AG10803 (cell line): ENCODE measurements around the gene OAT.
A peak's percentile ranks its signal among the peaks of the same experiment; 100 is the strongest.

Experiments used
- DNase-seq: peaks from one replicate; pipeline ENCODE4 v3.0.0; 2010; ENCODE audit warnings: low read depth
- H3K4me3 ChIP-seq: 2 replicates; pipeline ENCODE4 v1.5.1; 2011; ENCODE audit warnings: mild to moderate bottlenecking, low read length, control low read depth
- TF ChIP-seq, protein P1 (sequence below): conservative IDR thresholded peaks from 2 replicates; pipeline ENCODE4 v1.5.1; 2011; ENCODE audit warnings: mild to moderate bottlenecking, low read length, control low read depth, inconsistent platforms

Gene OAT

DNA sequence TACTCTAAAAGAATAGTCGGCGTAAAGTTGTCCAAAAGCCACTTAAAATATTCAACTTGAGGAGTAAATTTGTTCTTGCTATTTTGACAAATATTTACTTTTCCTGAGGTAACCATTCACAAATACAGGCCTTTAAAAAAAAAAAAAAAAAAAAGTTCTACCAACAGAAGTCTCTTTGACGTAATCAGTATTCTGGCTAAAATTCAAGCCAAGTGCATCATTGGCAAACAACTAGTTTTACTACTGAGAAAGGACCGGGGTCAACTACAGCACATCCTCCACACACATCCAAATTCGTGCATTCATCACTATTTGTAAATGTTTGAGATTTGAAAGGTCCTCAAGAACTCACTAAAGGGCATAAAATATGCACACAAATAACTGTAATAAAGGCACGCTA, 2.0 kb downstream of the OAT start:
- peak; percentile 66 for DNase-seq
- H3K4me3 ChIP-seq = peak overlapping the region; percentile 2; the same call in 1 of the 2 replicates
- TF ChIP-seq, protein P1, sequence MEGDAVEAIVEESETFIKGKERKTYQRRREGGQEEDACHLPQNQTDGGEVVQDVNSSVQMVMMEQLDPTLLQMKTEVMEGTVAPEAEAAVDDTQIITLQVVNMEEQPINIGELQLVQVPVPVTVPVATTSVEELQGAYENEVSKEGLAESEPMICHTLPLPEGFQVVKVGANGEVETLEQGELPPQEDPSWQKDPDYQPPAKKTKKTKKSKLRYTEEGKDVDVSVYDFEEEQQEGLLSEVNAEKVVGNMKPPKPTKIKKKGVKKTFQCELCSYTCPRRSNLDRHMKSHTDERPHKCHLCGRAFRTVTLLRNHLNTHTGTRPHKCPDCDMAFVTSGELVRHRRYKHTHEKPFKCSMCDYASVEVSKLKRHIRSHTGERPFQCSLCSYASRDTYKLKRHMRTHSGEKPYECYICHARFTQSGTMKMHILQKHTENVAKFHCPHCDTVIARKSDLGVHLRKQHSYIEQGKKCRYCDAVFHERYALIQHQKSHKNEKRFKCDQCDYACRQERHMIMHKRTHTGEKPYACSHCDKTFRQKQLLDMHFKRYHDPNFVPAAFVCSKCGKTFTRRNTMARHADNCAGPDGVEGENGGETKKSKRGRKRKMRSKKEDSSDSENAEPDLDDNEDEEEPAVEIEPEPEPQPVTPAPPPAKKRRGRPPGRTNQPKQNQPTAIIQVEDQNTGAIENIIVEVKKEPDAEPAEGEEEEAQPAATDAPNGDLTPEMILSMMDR = no peak

DNA sequence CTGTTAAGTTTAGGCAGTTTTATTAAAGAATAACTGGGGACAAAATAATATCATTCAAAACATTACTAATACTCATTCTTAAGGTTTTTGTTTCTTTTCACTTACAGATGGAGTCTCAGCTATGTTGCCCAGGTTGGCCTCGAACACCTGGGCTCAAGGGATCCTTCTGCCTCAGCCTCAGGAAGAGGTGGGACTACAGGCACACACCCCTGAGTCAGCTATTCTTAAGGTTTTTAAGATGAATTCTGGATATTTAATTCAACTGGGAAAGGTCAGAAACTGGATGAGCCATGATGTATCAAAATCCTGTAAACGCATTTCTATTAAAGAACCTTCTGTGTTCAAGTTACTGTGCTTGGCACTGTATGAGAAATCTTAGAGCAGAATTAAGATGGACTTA, 3.5 kb downstream of the OAT start:
- TF ChIP-seq, protein P1 = no peak
- no peak overlapping the region for H3K4me3 ChIP-seq
- no peak for DNase-seq

DNA sequence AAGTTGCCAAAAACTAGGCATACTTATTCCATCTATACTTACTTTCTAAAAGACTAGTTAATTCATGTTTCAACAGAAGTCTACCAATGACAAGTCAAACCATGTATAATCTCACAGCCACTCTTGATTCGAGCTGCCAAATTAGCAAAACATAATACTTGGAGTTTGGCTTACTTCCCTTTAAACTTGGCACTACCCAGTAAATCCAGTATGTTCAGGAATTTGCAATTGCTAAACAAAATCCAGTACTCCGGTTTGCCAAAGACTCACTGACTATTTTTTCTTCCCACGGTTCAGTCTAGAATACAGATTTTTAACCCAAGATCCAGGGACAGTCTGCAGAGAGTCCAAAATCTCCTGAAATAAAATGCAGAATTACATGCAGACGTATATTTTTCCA, 4.6 kb downstream of the OAT start:
- TF ChIP-seq, protein P1 = no peak
- H3K4me3 ChIP-seq = no peak overlapping the region
- DNase-seq = peak; percentile 85

DNA sequence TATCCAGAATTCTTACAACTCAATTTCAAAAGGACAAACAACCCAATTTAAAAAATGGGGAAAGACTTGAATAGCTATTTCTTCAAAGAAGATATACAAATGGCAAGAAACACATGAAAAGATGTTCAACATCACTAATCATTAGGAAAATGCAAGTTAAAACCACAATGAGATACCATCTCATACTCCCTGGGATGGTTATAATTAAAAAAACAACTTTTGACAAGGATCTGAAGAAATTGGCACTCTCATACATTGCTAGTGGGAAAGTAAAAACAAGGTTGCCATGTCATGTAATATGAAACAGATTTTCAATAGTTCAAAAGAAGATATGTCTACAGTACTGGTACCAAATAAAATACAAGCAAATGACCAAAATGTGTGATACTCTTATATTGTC, 9.0 kb downstream of the OAT start:
- peak; percentile 65 for DNase-seq
- TF ChIP-seq, protein P1 = no peak
- H3K4me3 ChIP-seq = no peak overlapping the region

DNA sequence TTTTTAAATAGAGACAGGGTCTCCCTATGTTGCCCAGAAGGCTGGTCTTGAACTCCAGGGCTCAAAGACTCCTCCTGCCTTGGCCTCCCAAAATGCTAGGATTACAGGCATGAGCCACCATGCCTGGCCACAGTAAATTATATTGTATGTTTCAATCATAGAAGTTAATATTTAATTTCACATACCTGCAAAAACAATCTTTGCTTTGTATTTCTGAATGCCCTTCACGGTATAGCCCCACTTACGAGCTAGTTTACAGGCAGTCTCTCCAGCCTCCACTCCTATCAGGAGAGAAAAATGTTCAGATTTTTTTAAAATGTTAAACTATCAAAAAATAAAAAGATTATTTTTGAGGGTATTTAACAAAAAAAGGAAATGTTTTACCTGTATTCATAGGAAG, 10.4 kb downstream of the OAT start:
- TF ChIP-seq, protein P1 = no peak
- DNase-seq = no peak

DNA sequence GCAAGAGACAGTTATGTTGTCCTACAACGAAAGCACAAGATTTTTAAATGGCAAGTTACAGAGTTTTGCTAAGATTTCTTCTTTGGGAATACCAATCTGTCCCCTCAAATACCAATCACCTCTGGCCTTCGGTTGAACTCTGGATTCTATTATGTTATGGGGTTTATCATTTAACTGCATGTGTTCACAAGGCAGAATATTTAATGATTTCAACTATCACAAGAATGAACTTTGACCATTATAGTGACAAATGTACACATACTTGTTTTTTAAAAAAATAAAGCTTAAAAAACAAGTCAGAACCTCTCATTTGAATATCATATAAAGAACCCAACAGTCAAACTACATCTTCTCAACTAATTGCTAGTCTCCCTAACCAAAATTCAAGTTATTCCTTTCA, 11.3 kb downstream of the OAT start:
- DNase-seq = no peak
- TF ChIP-seq, protein P1 = no peak
- no peak overlapping the region for H3K4me3 ChIP-seq

More for the DNA sequence above, 10.4 kb downstream of the OAT start:
- H3K4me3 ChIP-seq = no peak overlapping the region

DNA sequence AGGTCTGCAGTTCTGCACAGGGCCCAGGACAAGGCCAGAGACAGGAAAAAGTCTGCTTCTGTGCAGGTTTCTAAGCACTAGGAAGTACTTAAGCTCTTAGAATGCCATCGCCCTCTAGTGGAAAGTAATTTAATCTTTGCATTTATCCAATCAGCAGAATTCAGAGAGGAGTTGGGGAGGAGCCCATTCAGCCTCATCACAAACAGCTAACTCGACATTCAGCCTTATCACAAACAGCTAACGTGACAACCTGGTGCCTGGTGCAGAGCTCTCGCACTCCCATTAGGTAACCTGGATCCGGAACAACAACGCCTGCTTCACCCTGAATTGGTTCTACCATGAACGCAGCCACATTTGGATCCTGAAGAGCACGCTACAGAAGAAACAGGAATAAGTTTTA, 15.2 kb downstream of the OAT start:
- TF ChIP-seq, protein P1 = peak; percentile 66
- DNase-seq = peak; percentile 79
- H3K4me3 ChIP-seq = no peak overlapping the region
